ENCODE measurements around the gene SCO1. TPM values are rescaled to one million over a fixed set of nuclear protein-coding genes. Genes with fewer than 3 reads are reported as not detected.
"Not testable (repeated sequence)": the region's sequence is repeated elsewhere in the genome, so short reads cannot be mapped to it uniquely, and the experiment has no call there.

The SCO1 gene
- total and polyA plus RNA-seq, 4 donors, result 18.0 to 33.2 (median 22.8) TPM

GRCh38 chr17:10698096-10698818, 924 bp upstream of the SCO1 start:
- DNase-seq (ENCODE audit: low spot score), result no peak
- H3K9me3 ChIP-seq (ENCODE audit: control insufficient read depth in 4 of 4, low read length in 3 of 4), result no peaks in the 10 kb centered on the region
- H3K4me3 ChIP-seq (ENCODE audit: low read depth in 1 of 3, low read length in 3 of 3), result peak overlapping the region; percentile 81 to 95 (median 87)
- H3K4me1 ChIP-seq (ENCODE audit: control insufficient read depth in 4 of 4, insufficient read depth in 4 of 4, low read length in 3 of 4), result peaks cover 7 to 23% (median 12%) of the 10 kb centered on the region in 4 donors
- H3K27ac ChIP-seq (ENCODE audit: low read depth in 1 of 2, low read length in 2 of 2), result peak overlapping the region; percentile 90 to 94
- peak overlapping the region; percentile 89 to 98 for H3K9ac ChIP-seq (ENCODE audit: low read depth in 1 of 2, low read length in 2 of 2)
- TF ChIP-seq ZBTB33 (IDR thresholded peaks at IDR 0.05) (no peak), TAF1 (conservative IDR thresholded peaks at IDR 0.05) (no peak), EGR1 (IDR thresholded peaks at IDR 0.05; ENCODE audit: low read depth in 2 of 2) (no peak), YY1 (IDR thresholded peaks at IDR 0.05) (peak; percentile 19), FOXA2 (IDR thresholded peaks at IDR 0.05) (no peak), HNF4A (conservative IDR thresholded peaks at IDR 0.05) (peak in 1 of 2 donors; percentile 14), JUND (IDR thresholded peaks at IDR 0.05) (no peak), NR2F2 (IDR thresholded peaks at IDR 0.05) (no peak)
- TF ChIP-seq, protein P1, sequence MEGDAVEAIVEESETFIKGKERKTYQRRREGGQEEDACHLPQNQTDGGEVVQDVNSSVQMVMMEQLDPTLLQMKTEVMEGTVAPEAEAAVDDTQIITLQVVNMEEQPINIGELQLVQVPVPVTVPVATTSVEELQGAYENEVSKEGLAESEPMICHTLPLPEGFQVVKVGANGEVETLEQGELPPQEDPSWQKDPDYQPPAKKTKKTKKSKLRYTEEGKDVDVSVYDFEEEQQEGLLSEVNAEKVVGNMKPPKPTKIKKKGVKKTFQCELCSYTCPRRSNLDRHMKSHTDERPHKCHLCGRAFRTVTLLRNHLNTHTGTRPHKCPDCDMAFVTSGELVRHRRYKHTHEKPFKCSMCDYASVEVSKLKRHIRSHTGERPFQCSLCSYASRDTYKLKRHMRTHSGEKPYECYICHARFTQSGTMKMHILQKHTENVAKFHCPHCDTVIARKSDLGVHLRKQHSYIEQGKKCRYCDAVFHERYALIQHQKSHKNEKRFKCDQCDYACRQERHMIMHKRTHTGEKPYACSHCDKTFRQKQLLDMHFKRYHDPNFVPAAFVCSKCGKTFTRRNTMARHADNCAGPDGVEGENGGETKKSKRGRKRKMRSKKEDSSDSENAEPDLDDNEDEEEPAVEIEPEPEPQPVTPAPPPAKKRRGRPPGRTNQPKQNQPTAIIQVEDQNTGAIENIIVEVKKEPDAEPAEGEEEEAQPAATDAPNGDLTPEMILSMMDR (IDR thresholded peaks at IDR 0.05; ENCODE audit: low read depth, low read length, missing input control), result no peak
- H3K36me3 ChIP-seq (ENCODE audit: control insufficient read depth in 4 of 4, insufficient read depth in 3 of 4, low read depth in 1 of 4, low read length in 3 of 4), result peaks cover 0 to 13% (median 10%) of the 10 kb centered on the region in 4 donors
- H3K27me3 ChIP-seq (ENCODE audit: control insufficient read depth in 4 of 4, insufficient read depth in 4 of 4, low read length in 3 of 4), result no peaks in the 10 kb centered on the region
- 4% methylated on average over 18 of the region's 18 CpGs for WGBS

GRCh38 chr17:10695875-10696407, 1.4 kb downstream of the SCO1 start:
- peak overlapping the region in 2 of 3 donors; percentile 81 to 87 for H3K4me3 ChIP-seq (ENCODE audit: low read depth in 1 of 3, low read length in 3 of 3)
- 86% methylated on average over 17 of the region's 17 CpGs for WGBS
- H3K27me3 ChIP-seq (ENCODE audit: control insufficient read depth in 4 of 4, insufficient read depth in 4 of 4, low read length in 3 of 4); H3K9ac ChIP-seq (ENCODE audit: low read depth in 1 of 2, low read length in 2 of 2); H3K9me3 ChIP-seq (ENCODE audit: control insufficient read depth in 4 of 4, low read length in 3 of 4); DNase-seq (ENCODE audit: low spot score); H3K27ac ChIP-seq (ENCODE audit: low read depth in 1 of 2, low read length in 2 of 2): not testable (repeated sequence)
- H3K4me1 ChIP-seq (ENCODE audit: control insufficient read depth in 4 of 4, insufficient read depth in 4 of 4, low read length in 3 of 4), result peaks cover 7 to 16% (median 12%) of the 10 kb centered on the region in 4 donors
- H3K36me3 ChIP-seq (ENCODE audit: control insufficient read depth in 4 of 4, insufficient read depth in 3 of 4, low read depth in 1 of 4, low read length in 3 of 4), result peaks cover 4 to 34% (median 22%) of the 10 kb centered on the region in 4 donors

DNA sequence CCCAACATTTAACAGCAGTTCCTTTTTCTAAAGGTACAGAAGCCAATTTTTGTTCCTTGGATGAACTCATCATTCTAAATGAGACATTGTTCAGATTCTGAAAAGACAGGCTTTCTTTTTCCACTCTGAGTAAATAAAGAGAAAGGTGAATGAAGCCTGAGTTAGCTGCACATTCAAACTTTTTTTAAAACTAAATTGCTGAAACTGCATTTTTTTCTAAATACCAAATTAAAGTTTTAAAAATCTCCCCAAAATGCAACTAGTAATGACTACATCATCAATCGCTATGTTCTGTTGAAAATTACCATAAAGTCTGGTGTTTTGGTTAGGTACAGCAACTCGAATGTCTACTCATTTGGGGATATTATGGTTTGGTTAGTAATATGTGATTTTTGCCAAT, 9.8 kb downstream of the SCO1 start:
- Histone ChIP-seq H3K36me3 (ENCODE audit: control insufficient read depth in 4 of 4, insufficient read depth in 3 of 4, low read depth in 1 of 4, low read length in 3 of 4) (peaks cover 8 to 62% (median 42%) of the 10 kb centered on the region in 4 donors), H3K27me3 (ENCODE audit: control insufficient read depth in 4 of 4, insufficient read depth in 4 of 4, low read length in 3 of 4) (no peaks in the 10 kb centered on the region), H3K9me3 (ENCODE audit: control insufficient read depth in 4 of 4, low read length in 3 of 4) (no peaks in the 10 kb centered on the region), H3K9ac (ENCODE audit: low read depth in 1 of 2, low read length in 2 of 2) (no peak overlapping the region), H3K27ac (ENCODE audit: low read depth in 1 of 2, low read length in 2 of 2) (no peak overlapping the region), H3K4me3 (ENCODE audit: low read depth in 1 of 3, low read length in 3 of 3) (no peak overlapping the region), H3K4me1 (ENCODE audit: control insufficient read depth in 4 of 4, insufficient read depth in 4 of 4, low read length in 3 of 4) (peaks cover 0 to 4% (median 2%) of the 10 kb centered on the region in 4 donors)
- DNase-seq (ENCODE audit: low spot score), result no peak
- WGBS, result 96% methylated on average over 2 of the region's 2 CpGs
- TF ChIP-seq EGR1 (IDR thresholded peaks at IDR 0.05; ENCODE audit: low read depth in 2 of 2) (no peak), HNF4A (conservative IDR thresholded peaks at IDR 0.05) (no peak), SP1 (IDR thresholded peaks at IDR 0.05) (no peak)
